Activated B cell treated with CpG ODN at 0.5 μM for 24 hours (primary cell): ENCODE results near the gene GPC1. TPM values are rescaled to one million over a fixed set of nuclear protein-coding genes. Genes with fewer than 3 reads are reported as not detected.

Experiments
- ATAC-seq: fragments of 200-7000 bp; cut with Tn5 transposase; one replicate; pipeline ENCODE4 v1.10.0; 2021; ENCODE audit warnings: low read depth, mild to moderate bottlenecking, moderate library complexity
- CTCF ChIA-PET: fragments of 350-600 bp; sonication (Branson Sonifier 250); formaldehyde crosslinking; loops from one replicate; lab custom pipeline; 2021; ENCODE audit warnings: antibody characterized with exemption; lab: Charles Lee
- POLR2A ChIA-PET: fragments of 350-600 bp; sonication (Branson Sonifier 250); formaldehyde crosslinking; loops from one replicate; lab custom pipeline; 2021; ENCODE audit warnings: antibody characterized with exemption; lab: Charles Lee
- DNase-seq: peaks from one replicate; pipeline ENCODE4 v3.0.0; 2022
- H3K27ac Mint-ChIP-seq: one replicate; pipeline ENCODE4 v1.8.0; 2020; ENCODE audit warnings: mixed read lengths
- H3K27me3 Mint-ChIP-seq: one replicate; pipeline ENCODE4 v1.8.0; 2021; ENCODE audit warnings: mixed read lengths
- H3K36me3 Mint-ChIP-seq: one replicate; pipeline ENCODE4 v1.8.0; 2021; ENCODE audit warnings: low read depth, mixed read lengths
- H3K4me1 Mint-ChIP-seq: one replicate; pipeline ENCODE4 v1.8.0; 2021; ENCODE audit warnings: mixed read lengths
- H3K4me3 Mint-ChIP-seq: one replicate; pipeline ENCODE4 v1.8.0; 2020; ENCODE audit warnings: mild to moderate bottlenecking, mixed read lengths
- H3K9me3 Mint-ChIP-seq: one replicate; pipeline ENCODE4 v1.8.0; 2020; ENCODE audit warnings: mixed read lengths
- CTCF ChIP-seq: fragments of 200-600 bp; IDR thresholded peaks from one replicate; pipeline ENCODE4 v1.8.0; 2022; ENCODE audit warnings: antibody characterized with exemption, mild to moderate bottlenecking
- intact Hi-C: fragments of 100-400 bp; cut with micrococcal nuclease; formaldehyde crosslinking; loops from one replicate; pipeline ENCODE4 v1.15.1; 2024
- total RNA-seq: library from RNA; stranded (reverse); gene quantifications from 2 replicates; pipeline ENCODE4 v1.2.3, GENCODE V29; 2022

GPC1 gene
- total RNA-seq, 1 donor from 2014 or later = 1.9 TPM

- ATAC-seq (no peak), DNase-seq (no peak)
- Mint-ChIP-seq H3K9me3 (no peaks in the 10 kb centered on the region), H3K4me1 (no peaks in the 10 kb centered on the region), H3K36me3 (peaks cover 32% of the 10 kb centered on the region), H3K27me3 (no peaks in the 10 kb centered on the region), H3K27ac (no peak overlapping the region), H3K4me3 (no peak overlapping the region)
- no peak for TF ChIP-seq CTCF
- ChIA-PET CTCF (no interaction called here), POLR2A (no interaction called here)
- intact Hi-C loops = no loop called here
Measured at GRCh38 chr2:240501531-240501991, 66.1 kb downstream of the GPC1 start.

GRCh38 chr2:240502059-240502429 is 66.6 kb downstream of the GPC1 start:
- no peaks in the 10 kb centered on the region for H3K9me3 Mint-ChIP-seq
- H3K27ac Mint-ChIP-seq = no peak overlapping the region
- no peak overlapping the region for H3K4me3 Mint-ChIP-seq
- intact Hi-C loops = no loop called here
- TF ChIP-seq CTCF = no peak
- H3K27me3 Mint-ChIP-seq = no peaks in the 10 kb centered on the region
- peaks cover 29% of the 10 kb centered on the region for H3K36me3 Mint-ChIP-seq
- DNase-seq = no peak
- ChIA-PET POLR2A (interaction anchor here (0.7 kb wide), 1 partner anchor 988 kb away, joined by 3 read pairs; no protein-coding TSS in a partner anchor), CTCF (no interaction called here)
- ATAC-seq = no peak
- no peaks in the 10 kb centered on the region for H3K4me1 Mint-ChIP-seq

- Mint-ChIP-seq H3K27ac (no peak overlapping the region), H3K27me3 (no peaks in the 10 kb centered on the region), H3K4me3 (no peak overlapping the region), H3K36me3 (peaks cover 23% of the 10 kb centered on the region), H3K4me1 (no peaks in the 10 kb centered on the region), H3K9me3 (no peaks in the 10 kb centered on the region)
- intact Hi-C loops = no loop called here
- no peak for DNase-seq
- ATAC-seq = no peak
- POLR2A ChIA-PET = interaction anchor here (0.7 kb wide), 1 partner anchor 988 kb away, joined by 3 read pairs; no protein-coding TSS in a partner anchor
- CTCF ChIA-PET = no interaction called here
- TF ChIP-seq CTCF = no peak
Measured at GRCh38 chr2:240502430-240503121, 67.1 kb downstream of the GPC1 start.

- Mint-ChIP-seq H3K27ac (no peak overlapping the region), H3K4me3 (no peak overlapping the region), H3K36me3 (peaks cover 19% of the 10 kb centered on the region), H3K27me3 (no peaks in the 10 kb centered on the region), H3K9me3 (no peaks in the 10 kb centered on the region), H3K4me1 (no peaks in the 10 kb centered on the region)
- ChIA-PET POLR2A (no interaction called here), CTCF (no interaction called here)
- DNase-seq = no peak
- no peak for TF ChIP-seq CTCF
- intact Hi-C loops = no loop called here
- no peak for ATAC-seq
Measured at GRCh38 chr2:240503375-240503774, 67.9 kb downstream of the GPC1 start.

GRCh38 chr2:240503848-240504247 is 68.4 kb downstream of the GPC1 start:
- Mint-ChIP-seq H3K9me3 (no peaks in the 10 kb centered on the region), H3K27me3 (no peaks in the 10 kb centered on the region), H3K27ac (no peak overlapping the region), H3K36me3 (peaks cover 19% of the 10 kb centered on the region), H3K4me3 (no peak overlapping the region), H3K4me1 (no peaks in the 10 kb centered on the region)
- intact Hi-C loops = no loop called here
- POLR2A ChIA-PET = no interaction called here
- ATAC-seq = no peak
- CTCF ChIA-PET = no interaction called here
- DNase-seq = no peak
- no peak for TF ChIP-seq CTCF
